Fibroblast of lung (primary cell): ENCODE data around the gene RPH3AL. TPM values are rescaled to one million over a fixed set of nuclear protein-coding genes. Genes with fewer than 3 reads are reported as not detected.
A peak's percentile ranks its signal among the peaks of the same experiment; 100 is the strongest.

Source experiments
- DNase-seq, 2 donors: peaks; one replicate each; pipeline versions ENCODE4 v3.0.0 to v3.0.0-alpha.2; 2010; ENCODE audit warnings: low read depth in 2 of 2
- H2AFZ ChIP-seq: 2 replicates; pipeline ENCODE4 v1.5.1; 2012; ENCODE audit warnings: low read length, control low read depth, inconsistent platforms
- H3K27ac ChIP-seq: 2 replicates; pipeline ENCODE4 v1.5.1; 2011; ENCODE audit warnings: low read length, control low read depth; ENCODE audit not compliant: insufficient read depth
- H3K27me3 ChIP-seq: 2 replicates; pipeline ENCODE4 v1.5.1; 2011; ENCODE audit warnings: mild to moderate bottlenecking, low read length; ENCODE audit not compliant: control insufficient read depth, insufficient read depth
- H3K36me3 ChIP-seq: 2 replicates; pipeline ENCODE4 v1.5.1; 2011; ENCODE audit warnings: low read length; ENCODE audit not compliant: control insufficient read depth, insufficient read depth
- H3K4me1 ChIP-seq: 2 replicates; pipeline ENCODE4 v1.5.1; 2011; ENCODE audit warnings: low read length; ENCODE audit not compliant: control insufficient read depth, insufficient read depth; ENCODE audit errors: extremely low read depth
- H3K4me2 ChIP-seq: 2 replicates; pipeline ENCODE4 v1.5.1; 2011; ENCODE audit warnings: low read length, control low read depth; ENCODE audit not compliant: insufficient read depth; ENCODE audit errors: extremely low read depth
- H3K4me3 ChIP-seq, 4 experiments: fragments of 200-600 bp in 1 of 4; sonication (generic) in 1 of 4; replicated peaks in 1 of 4; 2 replicates each; pipeline ENCODE4 v1.5.1; 2011 to 2016; ENCODE audit warnings: low read length in 4 of 4, low read depth in 3 of 4, mild to moderate bottlenecking in 3 of 4, control low read depth in 2 of 4, inconsistent platforms in 1 of 4, mixed read lengths in 1 of 4; ENCODE audit not compliant: insufficient read depth in 1 of 4; ENCODE audit errors: control extremely low read depth in 1 of 4
- H3K79me2 ChIP-seq: 2 replicates; pipeline ENCODE4 v1.5.1; 2012; ENCODE audit warnings: mild to moderate bottlenecking, low read length, inconsistent platforms; ENCODE audit not compliant: control insufficient read depth, insufficient read depth
- H3K9ac ChIP-seq: 2 replicates; pipeline ENCODE4 v1.5.1; 2011; ENCODE audit warnings: mild to moderate bottlenecking, low read length, control low read depth; ENCODE audit not compliant: insufficient read depth
- H3K9me3 ChIP-seq: 2 replicates; pipeline ENCODE4 v1.5.1; 2012; ENCODE audit warnings: low read depth, low read length; ENCODE audit not compliant: control insufficient read depth, insufficient read depth
- H4K20me1 ChIP-seq: 2 replicates; pipeline ENCODE4 v1.5.1; 2011; ENCODE audit warnings: low read length; ENCODE audit not compliant: control insufficient read depth, insufficient read depth; ENCODE audit errors: extremely low read depth
- CTCF ChIP-seq, 2 donors: IDR thresholded peaks in 1 of 2; conservative IDR thresholded peaks in 1 of 2; 1 replicate in 1 of 2; 2 replicates in 1 of 2; pipeline ENCODE4 v1.5.1; 2011 to 2012; ENCODE audit warnings: low read length in 2 of 2, control low read depth in 1 of 2, inconsistent platforms in 1 of 2, low read depth in 1 of 2, mild to moderate bottlenecking in 1 of 2
- EZH2 ChIP-seq: IDR thresholded peaks from 2 replicates; pipeline ENCODE4 v1.5.1; 2012; ENCODE audit warnings: low read length, control low read depth, mild to moderate bottlenecking; ENCODE audit errors: missing control alignments
- polyA plus RNA-seq, 2 donors: library from polyadenylated mRNA; depleted of rRNA in 1 of 2; stranded (reverse) in 1 of 2; unstranded in 1 of 2; fragments of >200 nt; gene quantifications; 2 replicates each; pipeline ENCODE4 v1.2.1, GENCODE V29; 2011 to 2012; ENCODE audit warnings: missing spikeins in 1 of 2
- total RNA-seq: library from RNA; depleted of rRNA; stranded (reverse); fragments of >200 nt; gene quantifications from 2 replicates; pipeline ENCODE4 v1.2.1, GENCODE V29; 2014

Gene RPH3AL
- total and polyA plus RNA-seq, 2 donors (not counting 1 experiment from before 2014, with no cell fraction given): 0.49 to 3.0 TPM

GRCh38 chr17:311119-311782 lies 41.4 kb downstream of the RPH3AL start:
- H4K20me1 ChIP-seq: no peaks in the 10 kb centered on the region
- H3K4me1 ChIP-seq: no peaks in the 10 kb centered on the region
- no peak for DNase-seq
- no peaks in the 10 kb centered on the region for H3K36me3 ChIP-seq
- H3K27me3 ChIP-seq: no peaks in the 10 kb centered on the region
- H3K4me3 ChIP-seq: no peak overlapping the region
- H3K9me3 ChIP-seq: peaks cover 5% of the 10 kb centered on the region
- no peaks in the 10 kb centered on the region for H3K79me2 ChIP-seq
- TF ChIP-seq CTCF (conservative IDR thresholded peaks at IDR 0.05 in 1 of 2, IDR thresholded peaks at IDR 0.05 in 1 of 2; ENCODE audit: low read depth in 1 of 2, low read length in 2 of 2): no peak
- TF ChIP-seq EZH2: no peak
- no peak overlapping the region for H3K9ac ChIP-seq
- H2AFZ ChIP-seq: no peak overlapping the region
- no peak overlapping the region for H3K27ac ChIP-seq
- H3K4me2 ChIP-seq: no peak overlapping the region

GRCh38 chr17:310111-311010 lies 42.2 kb downstream of the RPH3AL start:
- Histone ChIP-seq H4K20me1 (no peaks in the 10 kb centered on the region), H3K4me1 (no peaks in the 10 kb centered on the region), H3K9me3 (peaks cover 4% of the 10 kb centered on the region), H3K27ac (no peak overlapping the region), H3K4me3 (no peak overlapping the region), H3K36me3 (no peaks in the 10 kb centered on the region), H3K79me2 (no peaks in the 10 kb centered on the region), H3K4me2 (no peak overlapping the region), H3K9ac (no peak overlapping the region), H3K27me3 (no peaks in the 10 kb centered on the region), H2AFZ (no peak overlapping the region)
- DNase-seq: no peak
- TF ChIP-seq EZH2 (no peak), CTCF (conservative IDR thresholded peaks at IDR 0.05 in 1 of 2, IDR thresholded peaks at IDR 0.05 in 1 of 2; ENCODE audit: low read depth in 1 of 2, low read length in 2 of 2) (no peak)

- Histone ChIP-seq H3K36me3 (no peaks in the 10 kb centered on the region), H3K9me3 (no peaks in the 10 kb centered on the region), H3K27ac (no peak overlapping the region), H3K4me2 (no peak overlapping the region), H3K4me3 (no peak overlapping the region), H3K27me3 (no peaks in the 10 kb centered on the region), H3K9ac (no peak overlapping the region), H2AFZ (no peak overlapping the region), H3K4me1 (no peaks in the 10 kb centered on the region), H4K20me1 (no peaks in the 10 kb centered on the region), H3K79me2 (no peaks in the 10 kb centered on the region)
- TF ChIP-seq EZH2: no peak
- peak; percentile 18 to 21 for TF ChIP-seq CTCF (conservative IDR thresholded peaks at IDR 0.05 in 1 of 2, IDR thresholded peaks at IDR 0.05 in 1 of 2; ENCODE audit: low read depth in 1 of 2, low read length in 2 of 2)
- DNase-seq: peak in 1 of 2 donors; percentile 29
These were observed 43.2 kb downstream of the RPH3AL start for GRCh38 chr17:309361-309888.
